T1000 (cell line): ENCODE measurements around the gene KISS1R.

ENCODE experiments used
- DNase-seq: peaks from one replicate; lab custom pipeline; 2025; ENCODE audit warnings: mixed read lengths; lab: John Stamatoyannopoulos, UW

KISS1R gene

DNA sequence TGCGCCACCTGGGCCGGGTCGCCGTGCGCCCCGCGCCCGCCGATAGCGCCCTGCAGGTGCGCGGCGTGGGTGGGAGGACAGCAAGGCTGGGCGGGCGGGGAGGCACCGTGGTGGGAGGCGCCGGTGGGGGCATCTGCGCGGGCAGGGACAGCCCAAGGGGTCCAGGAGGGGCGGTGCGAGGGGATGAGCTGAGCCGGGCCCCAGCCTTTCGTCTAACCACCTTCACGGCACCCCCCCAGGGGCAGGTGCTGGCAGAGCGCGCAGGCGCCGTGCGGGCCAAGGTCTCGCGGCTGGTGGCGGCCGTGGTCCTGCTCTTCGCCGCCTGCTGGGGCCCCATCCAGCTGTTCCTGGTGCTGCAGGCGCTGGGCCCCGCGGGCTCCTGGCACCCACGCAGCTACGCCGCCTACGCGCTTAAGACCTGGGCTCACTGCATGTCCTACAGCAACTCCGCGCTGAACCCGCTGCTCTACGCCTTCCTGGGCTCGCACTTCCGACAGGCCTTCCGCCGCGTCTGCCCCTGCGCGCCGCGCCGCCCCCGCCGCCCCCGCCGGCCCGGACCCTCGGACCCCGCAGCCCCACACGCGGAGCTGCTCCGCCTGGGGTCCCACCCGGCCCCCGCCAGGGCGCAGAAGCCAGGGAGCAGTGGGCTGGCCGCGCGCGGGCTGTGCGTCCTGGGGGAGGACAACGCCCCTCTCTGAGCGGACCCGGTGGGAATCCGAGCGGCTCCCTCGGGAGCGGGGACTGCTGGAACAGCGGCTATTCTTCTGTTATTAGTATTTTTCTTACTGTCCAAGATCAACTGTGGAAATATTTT, 3.1 kb downstream of the KISS1R start:
- DNase-seq, result no peak

- DNase-seq, result no peak
Observed at GRCh38 chr19:924553-925086, 7.5 kb downstream of the KISS1R start.

DNA sequence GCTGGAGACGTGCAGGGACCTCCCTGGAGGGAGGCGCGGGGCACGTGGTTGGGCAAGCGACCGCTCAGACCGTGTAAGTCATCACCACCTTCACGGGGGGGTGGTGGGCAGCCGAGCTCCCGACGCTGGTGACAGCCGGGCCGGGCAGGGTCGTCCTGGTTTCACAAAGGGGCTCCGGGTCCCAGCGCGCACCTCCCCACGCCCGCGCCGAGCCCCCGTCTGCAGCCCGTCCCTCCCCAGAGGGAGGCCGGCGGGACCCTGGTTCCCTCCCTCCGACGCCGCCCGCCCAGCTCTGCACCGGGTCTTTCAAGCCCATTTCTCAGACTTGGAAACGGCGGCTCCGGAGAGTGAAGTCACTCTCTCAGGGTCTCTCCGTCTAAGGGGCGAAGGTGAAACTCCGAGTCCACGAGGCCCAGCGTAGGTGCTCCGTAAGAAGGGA, 8.0 kb downstream of the KISS1R start:
- no peak for DNase-seq

GRCh38 chr19:925526-926322, 8.6 kb downstream of the KISS1R start, which contains the start of gene ARID3A:
TSS of gene ARID3A (plus strand) at chr19:926035. CDS start at chr19:929529, 3,494 bp downstream.
- peak; percentile 90 for DNase-seq

DNA sequence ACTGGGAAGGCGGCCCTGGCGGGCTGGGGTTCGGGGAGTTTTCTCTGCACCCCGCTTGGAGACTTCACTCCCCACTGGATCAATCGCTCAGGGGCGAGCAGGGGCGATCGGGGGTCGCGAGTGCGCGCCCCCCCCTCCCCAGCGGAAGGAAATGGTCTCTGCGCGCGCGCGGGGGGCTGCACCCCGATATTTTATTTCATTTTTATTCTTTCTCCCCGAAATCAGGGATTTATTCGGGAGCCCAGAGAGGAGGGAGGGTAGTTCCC, 9.1 kb downstream of the KISS1R start:
- DNase-seq, result no peak

GRCh38 chr19:926589-927350, 9.6 kb downstream of the KISS1R start:
- DNase-seq, result no peak

- DNase-seq, result no peak
Observed at GRCh38 chr19:927351-927779, 10.2 kb downstream of the KISS1R start.

DNA sequence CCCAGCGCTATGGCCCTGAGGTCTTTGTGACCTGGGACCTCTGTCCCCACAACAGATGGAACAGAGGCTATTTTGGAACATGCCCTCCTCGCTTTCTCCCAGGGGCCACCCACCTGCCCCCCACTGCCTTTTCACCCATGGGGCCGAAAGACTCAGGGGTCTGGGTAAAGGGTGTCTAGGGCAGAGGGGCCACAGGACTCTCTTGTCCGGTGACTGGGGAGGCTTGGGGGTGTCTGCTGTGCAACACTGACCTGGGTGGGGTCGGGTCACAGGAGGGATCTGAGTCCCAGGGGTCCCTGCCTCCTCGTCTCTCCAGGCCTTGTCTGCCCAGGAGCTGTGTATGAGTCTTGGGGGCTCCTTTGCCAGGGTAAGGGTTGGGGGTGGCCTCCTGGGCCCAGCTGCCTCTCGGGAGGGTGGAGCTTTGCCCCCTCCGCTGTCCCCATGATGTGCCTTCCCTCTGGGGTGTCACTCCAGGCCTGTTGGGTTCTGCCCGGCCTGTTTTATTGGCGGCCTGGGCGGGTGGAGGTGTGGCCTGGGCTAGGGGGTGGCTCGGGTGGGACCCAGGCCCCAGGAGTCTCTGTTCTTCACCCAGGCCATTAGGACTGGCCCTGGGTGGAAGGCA, 10.8 kb downstream of the KISS1R start:
- no peak for DNase-seq

- DNase-seq, result no peak
Observed at GRCh38 chr19:928471-929202, 11.5 kb downstream of the KISS1R start.

GRCh38 chr19:929203-929890, 12.2 kb downstream of the KISS1R start:
- no peak for DNase-seq

DNA sequence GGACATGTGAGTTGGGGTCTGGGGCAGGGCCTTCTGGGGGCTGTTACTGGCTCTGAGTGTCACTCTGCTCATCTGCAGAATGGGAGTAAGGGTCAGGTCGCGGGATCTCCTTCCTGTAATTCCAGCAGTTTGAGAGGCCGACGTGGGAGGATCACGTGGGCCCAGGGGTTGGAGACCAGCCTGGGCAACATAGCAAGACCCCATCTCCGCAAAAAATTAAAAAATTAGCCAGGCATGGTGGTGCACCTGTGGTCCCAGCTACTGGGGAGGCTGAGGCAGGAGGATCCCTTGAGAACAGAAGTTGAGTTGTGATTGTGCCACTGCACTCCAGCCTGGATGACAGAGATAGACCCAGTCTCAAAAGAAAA, 12.7 kb downstream of the KISS1R start:
- no peak for DNase-seq

- no peak for DNase-seq
Observed at GRCh38 chr19:931860-932647, 14.9 kb downstream of the KISS1R start.

DNA sequence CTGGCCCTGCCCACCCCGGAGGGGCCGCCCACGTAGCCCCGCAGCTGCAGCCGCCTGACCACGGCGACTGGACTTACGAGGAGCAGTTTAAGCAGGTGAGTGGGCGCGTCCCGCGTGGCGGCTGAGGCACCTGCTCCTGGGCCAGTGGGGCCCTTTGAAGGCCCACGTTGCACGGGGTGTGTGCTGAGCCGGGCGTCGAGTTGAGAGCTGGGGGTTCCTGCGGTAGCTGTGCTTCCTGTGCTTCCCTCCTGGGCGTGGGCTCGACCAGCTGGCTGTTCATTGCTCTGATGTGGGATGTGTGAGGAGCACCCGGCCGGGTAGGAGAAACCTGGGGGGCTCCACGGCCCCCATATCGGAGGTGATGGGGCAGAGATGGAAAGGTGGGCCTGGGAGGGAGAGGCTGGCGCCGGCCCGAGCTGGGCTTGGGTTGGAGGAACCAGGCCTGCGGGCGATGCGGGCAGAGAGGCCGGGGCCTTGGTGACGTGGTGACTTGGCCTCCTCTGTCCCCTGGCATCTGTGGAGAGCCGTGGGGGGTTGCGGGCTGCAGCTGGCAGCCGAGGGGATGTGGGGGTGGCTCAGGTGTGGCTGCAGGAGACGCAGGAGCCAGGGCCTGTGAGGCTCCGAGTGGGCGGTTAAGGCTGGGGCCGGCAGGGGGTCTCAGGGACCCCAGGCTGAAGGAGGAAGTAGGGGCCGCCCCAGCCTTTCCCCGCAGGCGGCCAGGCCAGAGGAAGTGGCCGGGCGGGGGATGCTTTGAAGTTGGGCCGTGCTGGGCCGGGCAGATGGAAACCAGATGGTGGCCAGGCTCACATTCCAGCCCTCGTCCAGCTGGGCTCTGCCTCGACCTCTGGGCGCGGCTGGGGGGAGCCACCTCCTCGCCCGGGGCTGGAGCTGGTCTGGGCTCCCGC, 15.8 kb downstream of the KISS1R start:
- peak; percentile 85 for DNase-seq

- DNase-seq, result no peak
Observed at GRCh38 chr19:933553-933882, 16.4 kb downstream of the KISS1R start.

DNA sequence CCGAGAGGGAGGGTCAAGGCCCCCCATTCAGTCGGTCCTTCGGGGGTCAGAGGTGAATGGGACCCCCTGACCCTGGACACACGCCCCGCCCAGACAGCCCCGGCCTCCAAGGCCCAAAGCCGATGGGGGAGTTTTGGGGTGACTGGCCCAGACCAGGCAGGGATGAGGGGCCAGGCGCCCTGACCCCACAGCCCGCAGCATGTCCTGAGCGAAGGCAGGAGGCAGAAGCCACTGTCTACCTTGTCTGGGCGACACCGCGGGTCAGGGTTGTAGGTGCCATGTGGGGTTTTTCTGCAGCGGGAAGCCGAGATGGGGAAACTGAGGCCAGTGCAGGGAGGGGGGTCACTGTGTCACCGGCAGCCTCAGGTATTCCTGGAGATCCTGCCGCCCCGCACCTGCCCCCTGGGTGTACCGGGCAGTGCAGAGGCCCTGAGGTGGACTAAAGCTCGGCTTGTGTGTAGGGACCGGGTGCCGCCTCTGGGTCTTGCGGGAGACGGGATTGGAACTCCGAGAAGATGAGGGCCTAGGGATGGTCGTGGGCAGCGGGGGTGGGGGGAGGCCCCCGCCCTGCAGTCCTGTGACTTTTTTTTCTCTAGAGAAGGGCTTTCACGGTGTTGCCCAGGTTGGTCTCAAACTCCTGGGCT, 17.2 kb downstream of the KISS1R start:
- no peak for DNase-seq

DNA sequence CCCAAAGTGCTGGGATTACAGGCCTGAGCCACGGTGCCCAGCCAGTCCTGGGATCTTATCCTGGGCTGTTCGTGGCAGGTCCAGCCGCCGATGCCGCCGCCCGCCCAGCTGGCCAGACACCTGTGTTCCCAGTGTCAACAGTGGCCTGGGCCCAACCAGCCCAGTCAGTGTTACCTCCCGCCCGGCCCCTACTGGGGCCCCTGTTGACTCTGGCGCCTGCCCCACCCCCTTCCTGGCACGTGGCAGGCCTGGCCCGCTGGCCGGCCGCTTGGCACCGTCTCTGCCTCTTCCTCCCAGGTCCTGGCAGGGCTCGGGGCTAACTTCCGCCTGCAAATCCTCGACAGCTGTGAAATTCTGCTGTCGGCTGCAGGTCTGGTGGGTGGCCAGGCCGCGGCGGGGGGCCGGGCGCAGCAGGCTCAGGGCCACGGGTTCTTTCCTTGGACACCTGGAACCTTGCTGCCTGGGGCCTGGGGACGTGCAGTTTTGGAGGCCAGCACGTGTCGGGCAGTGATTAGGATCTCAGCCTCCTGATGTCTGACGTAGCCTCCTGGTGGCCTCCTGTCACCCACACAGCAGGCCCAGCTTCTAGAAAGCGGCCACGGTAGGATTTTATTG, 17.8 kb downstream of the KISS1R start:
- no peak for DNase-seq

GRCh38 chr19:936175-936546, 19.0 kb downstream of the KISS1R start:
- no peak for DNase-seq

- no peak for DNase-seq
Observed at GRCh38 chr19:937259-937694, 20.1 kb downstream of the KISS1R start.
